Neural crest cell (in vitro differentiated cells): ENCODE data around the gene LYSMD3. TPM values are rescaled to one million over a fixed set of nuclear protein-coding genes. Genes with fewer than 3 reads are reported as not detected.

Source experiments
- DNase-seq: peaks from one replicate; pipeline ENCODE4 v3.0.0; 2021; ENCODE audit warnings: low read depth, mixed read lengths, low spot score
- H3K27ac Mint-ChIP-seq: one replicate; pipeline ENCODE4 v1.8.0; 2021; ENCODE audit warnings: mild to moderate bottlenecking, mixed read lengths; ENCODE audit not compliant: unreplicated experiment
- H3K27me3 Mint-ChIP-seq: 2 replicates; pipeline ENCODE4 v1.8.0; 2021; ENCODE audit warnings: low read depth, mild to moderate bottlenecking, mixed read lengths
- H3K36me3 Mint-ChIP-seq: 2 replicates; pipeline ENCODE4 v1.8.0; 2021; ENCODE audit warnings: low read depth, mild to moderate bottlenecking, mixed read lengths
- H3K4me1 Mint-ChIP-seq: 2 replicates; pipeline ENCODE4 v1.8.0; 2021; ENCODE audit warnings: mixed read lengths
- H3K4me3 Mint-ChIP-seq: one replicate; pipeline ENCODE4 v1.8.0; 2021; ENCODE audit warnings: mild to moderate bottlenecking, mixed read lengths
- H3K9me3 Mint-ChIP-seq: 2 replicates; pipeline ENCODE4 v1.8.0; 2021; ENCODE audit warnings: mixed read lengths
- CTCF ChIP-seq: fragments of 200-600 bp; sonication (generic); conservative IDR thresholded peaks from 2 replicates; pipeline ENCODE4 v1.5.0; 2021; ENCODE audit warnings: antibody characterized with exemption, mild to moderate bottlenecking
- total RNA-seq: library from RNA; stranded (reverse); gene quantifications from 2 replicates; pipeline ENCODE4 v1.2.1, GENCODE V29; 2021

The LYSMD3 gene
- total RNA-seq, 1 donor from 2014 or later: 12.1 TPM

- Mint-ChIP-seq H3K36me3 (peaks cover 8% of the 10 kb centered on the region), H3K4me1 (no peaks in the 10 kb centered on the region), H3K4me3 (no peak overlapping the region), H3K27me3 (no peaks in the 10 kb centered on the region), H3K27ac (no peak overlapping the region), H3K9me3 (no peaks in the 10 kb centered on the region)
- no peak for DNase-seq
- TF ChIP-seq CTCF: no peak
Measured at GRCh38 chr5:90503596-90503995, 25.8 kb downstream of the LYSMD3 start.

DNA sequence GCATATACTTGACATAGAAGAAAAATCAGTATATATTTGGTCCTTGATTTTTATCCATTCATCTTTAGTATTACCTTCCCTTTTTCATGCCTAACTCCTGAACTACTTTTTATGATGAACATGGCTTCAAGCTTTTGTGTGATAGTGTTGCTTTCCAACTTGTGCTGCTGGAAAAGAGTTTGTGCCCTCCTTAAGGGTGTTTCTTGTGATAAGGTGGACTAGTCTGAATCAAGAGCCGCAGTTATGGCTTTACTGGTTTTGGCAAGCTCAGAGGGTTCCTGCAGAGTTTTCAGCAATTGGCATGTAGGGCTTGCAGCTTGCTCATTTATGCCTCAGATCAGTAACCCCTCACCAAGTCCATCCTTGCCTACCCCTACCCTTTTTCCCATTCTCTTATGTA lies 34.2 kb downstream of the LYSMD3 start:
- Mint-ChIP-seq H3K4me3 (no peak overlapping the region), H3K9me3 (peaks cover 6% of the 10 kb centered on the region), H3K27ac (no peak overlapping the region), H3K4me1 (no peaks in the 10 kb centered on the region), H3K27me3 (no peaks in the 10 kb centered on the region), H3K36me3 (peaks cover 10% of the 10 kb centered on the region)
- TF ChIP-seq CTCF: no peak
- no peak for DNase-seq

DNA sequence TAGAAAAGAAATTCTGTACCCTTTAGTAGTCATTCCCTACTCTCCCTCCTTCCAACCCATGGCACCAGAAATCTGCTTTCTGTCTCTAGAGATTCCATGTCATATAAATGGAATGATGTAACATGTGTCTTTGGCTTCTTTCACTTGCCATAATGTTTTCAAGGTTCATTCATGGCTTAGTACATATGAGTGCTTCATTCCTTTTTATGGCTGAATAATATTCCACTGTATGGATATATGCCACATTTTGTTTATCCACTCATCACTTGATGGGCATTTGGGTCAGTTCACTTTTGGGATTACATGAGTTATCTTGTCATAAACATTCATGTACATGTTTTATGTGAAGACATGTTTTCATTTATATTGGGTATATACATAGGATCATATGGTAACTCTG lies 35.3 kb downstream of the LYSMD3 start:
- Mint-ChIP-seq H3K27me3 (no peaks in the 10 kb centered on the region), H3K36me3 (peaks cover 10% of the 10 kb centered on the region), H3K27ac (no peak overlapping the region), H3K4me1 (no peaks in the 10 kb centered on the region), H3K9me3 (peaks cover 6% of the 10 kb centered on the region), H3K4me3 (no peak overlapping the region)
- no peak for DNase-seq
- no peak for TF ChIP-seq CTCF

- Mint-ChIP-seq H3K27me3 (no peaks in the 10 kb centered on the region), H3K4me3 (no peak overlapping the region), H3K27ac (no peak overlapping the region), H3K36me3 (peaks cover 16% of the 10 kb centered on the region), H3K4me1 (peaks cover 4% of the 10 kb centered on the region), H3K9me3 (no peaks in the 10 kb centered on the region)
- DNase-seq: no peak
- no peak for TF ChIP-seq CTCF
Measured at GRCh38 chr5:90488791-90489190, 40.6 kb downstream of the LYSMD3 start.

- peaks cover 4% of the 10 kb centered on the region for H3K4me1 Mint-ChIP-seq
- H3K9me3 Mint-ChIP-seq: no peaks in the 10 kb centered on the region
- H3K27me3 Mint-ChIP-seq: no peaks in the 10 kb centered on the region
- no peak overlapping the region for H3K4me3 Mint-ChIP-seq
- no peak overlapping the region for H3K27ac Mint-ChIP-seq
- H3K36me3 Mint-ChIP-seq: peaks cover 13% of the 10 kb centered on the region
- no peak for DNase-seq
- no peak for TF ChIP-seq CTCF
Measured at GRCh38 chr5:90484540-90484939, 44.8 kb downstream of the LYSMD3 start.

GRCh38 chr5:90483206-90483605 lies 46.2 kb downstream of the LYSMD3 start:
- Mint-ChIP-seq H3K27me3 (no peaks in the 10 kb centered on the region), H3K36me3 (peaks cover 13% of the 10 kb centered on the region), H3K27ac (no peak overlapping the region), H3K4me3 (no peak overlapping the region), H3K4me1 (peaks cover 7% of the 10 kb centered on the region), H3K9me3 (no peaks in the 10 kb centered on the region)
- no peak for TF ChIP-seq CTCF
- DNase-seq: no peak
